H9 (cell line): ENCODE measurements around the gene CFAP43. TPM values are rescaled to one million over a fixed set of nuclear protein-coding genes. Genes with fewer than 3 reads are reported as not detected.

Experiments used
- DNase-seq: peaks from one replicate; pipeline ENCODE4 v3.0.0-alpha.2; 2017
- H2AFZ ChIP-seq: one replicate; pipeline ENCODE4 v1.6.1; 2013; ENCODE audit warnings: mild to moderate bottlenecking, low read length, control low read depth, moderate library complexity
- H2AK5ac ChIP-seq: 2 replicates; pipeline ENCODE4 v1.6.1; 2013; ENCODE audit warnings: low read length, control low read depth, mixed read lengths; ENCODE audit not compliant: insufficient read length
- H2BK120ac ChIP-seq: one replicate; pipeline ENCODE4 v1.6.1; 2013; ENCODE audit warnings: low read depth, mild to moderate bottlenecking, low read length, control low read depth, inconsistent platforms; ENCODE audit not compliant: poor library complexity, severe bottlenecking
- H2BK12ac ChIP-seq: 2 replicates; pipeline ENCODE4 v1.6.1; 2013; ENCODE audit warnings: low read length, control low read depth, mixed read lengths, low read depth; ENCODE audit not compliant: insufficient read length
- H2BK15ac ChIP-seq: 2 replicates; pipeline ENCODE4 v1.6.1; 2013; ENCODE audit warnings: low read depth, low read length, control low read depth
- H2BK20ac ChIP-seq: one replicate; pipeline ENCODE4 v1.6.1; 2013; ENCODE audit warnings: low read depth, mild to moderate bottlenecking, low read length, control low read depth, inconsistent platforms; ENCODE audit not compliant: poor library complexity, severe bottlenecking
- H2BK5ac ChIP-seq: 2 replicates; pipeline ENCODE4 v1.6.1; 2013; ENCODE audit warnings: low read length, control low read depth, mixed read lengths; ENCODE audit not compliant: insufficient read length
- H3K14ac ChIP-seq: 2 replicates; pipeline ENCODE4 v1.6.1; 2013; ENCODE audit warnings: low read length, control low read depth; ENCODE audit not compliant: insufficient read depth
- H3K18ac ChIP-seq: 2 replicates; pipeline ENCODE4 v1.6.1; 2013; ENCODE audit warnings: low read depth, mild to moderate bottlenecking, mixed read lengths, low read length, control low read depth; ENCODE audit not compliant: insufficient read length
- H3K23ac ChIP-seq: 2 replicates; pipeline ENCODE4 v1.6.1; 2013; ENCODE audit warnings: low read length, control low read depth, mixed read lengths, low read depth; ENCODE audit not compliant: insufficient read length
- H3K23me2 ChIP-seq: 2 replicates; pipeline ENCODE4 v1.6.1; 2013; ENCODE audit warnings: low read depth, mild to moderate bottlenecking, mixed read lengths, low read length, control low read depth; ENCODE audit not compliant: insufficient read length, poor library complexity, severe bottlenecking
- H3K27ac ChIP-seq: 2 replicates; pipeline ENCODE4 v1.5.1; 2013; ENCODE audit warnings: low read length, control low read depth, mixed read lengths, low read depth; ENCODE audit not compliant: insufficient read length
- H3K27me3 ChIP-seq: 2 replicates; pipeline ENCODE4 v1.6.1; 2013; ENCODE audit warnings: low read length, control low read depth, inconsistent platforms; ENCODE audit not compliant: insufficient read depth
- H3K4ac ChIP-seq: 2 replicates; pipeline ENCODE4 v1.6.1; 2013; ENCODE audit warnings: low read depth, mild to moderate bottlenecking, control low read depth, inconsistent platforms, low read length, moderate library complexity
- H3K4me1 ChIP-seq: 2 replicates; pipeline ENCODE4 v1.6.1; 2013; ENCODE audit warnings: low read length, control low read depth, inconsistent platforms; ENCODE audit not compliant: insufficient read depth
- H3K4me2 ChIP-seq: 2 replicates; pipeline ENCODE4 v1.6.1; 2013; ENCODE audit warnings: low read length, control low read depth, mixed read lengths; ENCODE audit not compliant: insufficient read length, insufficient read depth
- H3K56ac ChIP-seq: 2 replicates; pipeline ENCODE4 v1.6.1; 2013; ENCODE audit warnings: low read depth, mild to moderate bottlenecking, mixed read lengths, low read length, control low read depth; ENCODE audit not compliant: insufficient read length
- H3K79me1 ChIP-seq: 2 replicates; pipeline ENCODE4 v1.6.1; 2013; ENCODE audit warnings: low read depth, mild to moderate bottlenecking, moderate library complexity, low read length, control low read depth, inconsistent platforms; ENCODE audit not compliant: insufficient read depth, poor library complexity, severe bottlenecking
- H3K79me2 ChIP-seq: 2 replicates; pipeline ENCODE4 v1.6.1; 2013; ENCODE audit warnings: low read length, control low read depth, inconsistent platforms; ENCODE audit not compliant: insufficient read depth
- H3K9ac ChIP-seq: 2 replicates; pipeline ENCODE4 v1.6.1; 2013; ENCODE audit warnings: low read length, control low read depth, mixed read lengths; ENCODE audit not compliant: insufficient read length; ENCODE audit errors: extremely low read depth
- H3K9me3 ChIP-seq: one replicate; pipeline ENCODE4 v1.6.1; 2013; ENCODE audit warnings: low read depth, low read length, inconsistent platforms; ENCODE audit not compliant: control insufficient read depth
- H3T11ph ChIP-seq: one replicate; pipeline ENCODE4 v1.6.1; 2013; ENCODE audit warnings: mild to moderate bottlenecking, low read length, control low read depth, inconsistent platforms
- H4K20me1 ChIP-seq: one replicate; pipeline ENCODE4 v1.6.1; 2013; ENCODE audit not compliant: control insufficient read depth, insufficient read length, insufficient read depth
- H4K5ac ChIP-seq: 2 replicates; pipeline ENCODE4 v1.6.1; 2013; ENCODE audit warnings: low read depth, mild to moderate bottlenecking, mixed read lengths, low read length, control low read depth; ENCODE audit not compliant: insufficient read length
- H4K8ac ChIP-seq: replicated peaks from 2 replicates; pipeline ENCODE4 v1.6.1; 2013; ENCODE audit warnings: low read length, control low read depth, mixed read lengths, low read depth; ENCODE audit not compliant: insufficient read length
- H4K91ac ChIP-seq: 2 replicates; pipeline ENCODE4 v1.6.1; 2013; ENCODE audit warnings: low read depth, mild to moderate bottlenecking, moderate library complexity, mixed read lengths, low read length, control low read depth; ENCODE audit not compliant: insufficient read length
- H3K27ac Mint-ChIP-seq, 3 experiments: 2 replicates in 2 of 3; 3 replicates in 1 of 3; pipeline ENCODE4 v1.8.0; 2020 to 2021; ENCODE audit warnings: mixed read lengths in 3 of 3, mild to moderate bottlenecking in 1 of 3, moderate library complexity in 1 of 3
- H3K27me3 Mint-ChIP-seq: 2 replicates; pipeline ENCODE4 v1.8.0; 2021; ENCODE audit warnings: low read depth, mild to moderate bottlenecking, moderate library complexity, mixed read lengths
- H3K36me3 Mint-ChIP-seq, 3 experiments: 2 replicates in 2 of 3; 3 replicates in 1 of 3; pipeline ENCODE4 v1.8.0; 2020 to 2021; ENCODE audit warnings: low read depth in 3 of 3, mixed read lengths in 3 of 3; ENCODE audit not compliant: insufficient read depth in 1 of 3
- H3K4me1 Mint-ChIP-seq, 2 experiments: 2 replicates each; pipeline ENCODE4 v1.8.0; 2020; ENCODE audit warnings: mixed read lengths in 2 of 2
- H3K4me3 Mint-ChIP-seq, 2 experiments: 2 replicates in 1 of 2; 3 replicates in 1 of 2; pipeline ENCODE4 v1.8.0; 2020 to 2021; ENCODE audit warnings: mild to moderate bottlenecking in 2 of 2, mixed read lengths in 2 of 2, moderate library complexity in 1 of 2
- H3K9me3 Mint-ChIP-seq, 2 experiments: 2 replicates in 1 of 2; 3 replicates in 1 of 2; pipeline ENCODE4 v1.8.0; 2020; ENCODE audit warnings: mild to moderate bottlenecking in 2 of 2, mixed read lengths in 2 of 2, moderate library complexity in 1 of 2
- WGBS: extraction: QIAGEN DNeasy Blood & Tissue Kit; methylation state at CpG from one replicate; pipeline ENCODE4 v1.1.7; 2013; ENCODE audit warnings: missing lambda C conversion rate, low lambda C conversion rate, mixed read lengths; ENCODE audit not compliant: insufficient read length; ENCODE audit errors: extremely low coverage; 5-methylcytosine and 5-hydroxymethylcytosine counted together
- total RNA-seq: library from RNA; stranded (reverse); gene quantifications from 2 replicates; pipeline ENCODE4 v1.2.1, GENCODE V29; 2021
- TF ChIP-seq, protein P1 (sequence below): fragments of 200-600 bp; sonication (generic); conservative IDR thresholded peaks from 3 replicates; pipeline ENCODE4 v1.8.0; 2021; ENCODE audit warnings: antibody characterized with exemption, mild to moderate bottlenecking

CFAP43 gene
- total RNA-seq, 1 experiment from 2014 or later: 0.26 TPM

DNA sequence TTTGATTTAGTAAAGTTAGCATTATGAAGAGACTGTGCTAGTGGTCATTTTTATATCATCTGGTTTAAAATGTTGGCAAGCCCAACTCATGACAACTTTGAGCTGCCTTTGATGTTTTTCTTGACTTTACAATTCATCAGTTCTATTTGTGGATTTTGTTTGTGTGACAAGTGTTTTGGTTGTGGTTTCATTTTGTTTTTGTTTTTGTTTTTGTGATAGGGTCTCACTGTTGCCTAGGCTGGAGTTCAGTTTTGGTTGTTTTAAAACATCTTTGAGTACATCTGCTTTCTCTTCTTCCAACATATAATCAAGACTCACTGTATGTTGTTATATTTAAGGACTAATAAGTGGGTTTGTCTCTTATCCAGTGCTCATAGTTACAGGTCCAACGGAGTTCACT lies 127.7 kb downstream of the CFAP43 start:
- Histone ChIP-seq H2AK5ac (no peak overlapping the region), H4K91ac (no peak overlapping the region), H3K4me1 (no peaks in the 10 kb centered on the region; the same call in 1 of the 2 replicates), H3K14ac (no peak overlapping the region), H3K56ac (no peak overlapping the region), H2BK20ac (no peak overlapping the region), H3K79me1 (no peaks in the 10 kb centered on the region), H2BK15ac (no peak overlapping the region), H3K27me3 (no peaks in the 10 kb centered on the region), H3K18ac (no peak overlapping the region), H2BK5ac (no peak overlapping the region), H3K4me2 (no peak overlapping the region), H4K8ac (no peak overlapping the region), H4K20me1 (no peaks in the 10 kb centered on the region), H3K23me2 (no peaks in the 10 kb centered on the region), H3K79me2 (no peaks in the 10 kb centered on the region), H2BK120ac (no peak overlapping the region), H4K5ac (no peak overlapping the region), H3K4ac (no peak overlapping the region), H3K9me3 (no peaks in the 10 kb centered on the region), H2BK12ac (no peak overlapping the region), H3K27ac (no peak overlapping the region), H3T11ph (no peak overlapping the region), H3K9ac (no peak overlapping the region), H3K23ac (no peak overlapping the region), H2AFZ (no peak overlapping the region)
- Mint-ChIP-seq H3K4me3 (no peak overlapping the region), H3K27ac (no peak overlapping the region), H3K27me3 (peaks cover 3% of the 10 kb centered on the region; the same call in 1 of the 2 replicates), H3K36me3 (no peaks in the 10 kb centered on the region), H3K4me1 (peaks cover 6 to 14% of the 10 kb centered on the region in 2 experiments), H3K9me3 (no peaks in the 10 kb centered on the region)
- TF ChIP-seq, protein P1, sequence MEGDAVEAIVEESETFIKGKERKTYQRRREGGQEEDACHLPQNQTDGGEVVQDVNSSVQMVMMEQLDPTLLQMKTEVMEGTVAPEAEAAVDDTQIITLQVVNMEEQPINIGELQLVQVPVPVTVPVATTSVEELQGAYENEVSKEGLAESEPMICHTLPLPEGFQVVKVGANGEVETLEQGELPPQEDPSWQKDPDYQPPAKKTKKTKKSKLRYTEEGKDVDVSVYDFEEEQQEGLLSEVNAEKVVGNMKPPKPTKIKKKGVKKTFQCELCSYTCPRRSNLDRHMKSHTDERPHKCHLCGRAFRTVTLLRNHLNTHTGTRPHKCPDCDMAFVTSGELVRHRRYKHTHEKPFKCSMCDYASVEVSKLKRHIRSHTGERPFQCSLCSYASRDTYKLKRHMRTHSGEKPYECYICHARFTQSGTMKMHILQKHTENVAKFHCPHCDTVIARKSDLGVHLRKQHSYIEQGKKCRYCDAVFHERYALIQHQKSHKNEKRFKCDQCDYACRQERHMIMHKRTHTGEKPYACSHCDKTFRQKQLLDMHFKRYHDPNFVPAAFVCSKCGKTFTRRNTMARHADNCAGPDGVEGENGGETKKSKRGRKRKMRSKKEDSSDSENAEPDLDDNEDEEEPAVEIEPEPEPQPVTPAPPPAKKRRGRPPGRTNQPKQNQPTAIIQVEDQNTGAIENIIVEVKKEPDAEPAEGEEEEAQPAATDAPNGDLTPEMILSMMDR: no peak
- no CpG with 5 or more reads among the region's 1 CpG for WGBS
- no peak for DNase-seq
